SKM-1 (cell line): Measurements from ENCODE around the gene RAB39A.

ENCODE experiments used
- DNase-seq: peaks from one replicate; lab custom pipeline; 2025; ENCODE audit not compliant: unreplicated experiment; lab: John Stamatoyannopoulos, UW

The RAB39A gene

GRCh38 chr11:107957109-107957588 lies 28.9 kb downstream of the RAB39A start:
- no peak for DNase-seq

- DNase-seq: no peak
Measured at GRCh38 chr11:107961480-107961879, 33.2 kb downstream of the RAB39A start.

- DNase-seq: no peak
Measured at GRCh38 chr11:107962181-107962580, 33.9 kb downstream of the RAB39A start.

- DNase-seq: no peak
Measured at GRCh38 chr11:107963091-107963490, 34.8 kb downstream of the RAB39A start.

- no peak for DNase-seq
Measured at GRCh38 chr11:107969219-107969618, 41.0 kb downstream of the RAB39A start.

GRCh38 chr11:107970049-107970448 lies 41.8 kb downstream of the RAB39A start:
- DNase-seq: no peak

GRCh38 chr11:107973641-107974040 lies 45.4 kb downstream of the RAB39A start:
- DNase-seq: no peak

GRCh38 chr11:107988397-107989158 lies 60.3 kb downstream of the RAB39A start:
- DNase-seq: peak; percentile 87

- no peak for DNase-seq
Measured at GRCh38 chr11:107991868-107992414, 63.7 kb downstream of the RAB39A start.

- no peak for DNase-seq
Measured at GRCh38 chr11:107996006-107996776, 67.9 kb downstream of the RAB39A start.

- no peak for DNase-seq
Measured at GRCh38 chr11:107998761-107999160, 70.5 kb downstream of the RAB39A start.

- no peak for DNase-seq
Measured at GRCh38 chr11:107999759-108000455, 71.7 kb downstream of the RAB39A start.

- no peak for DNase-seq
Measured at GRCh38 chr11:108002476-108002875, 74.2 kb downstream of the RAB39A start.

- DNase-seq: no peak
Measured at GRCh38 chr11:108003623-108004022, 75.4 kb downstream of the RAB39A start.

- DNase-seq: no peak
Measured at GRCh38 chr11:108007819-108008218, 79.6 kb downstream of the RAB39A start.

- DNase-seq: peak; percentile 46
Measured at GRCh38 chr11:108008656-108009496, 80.6 kb downstream of the RAB39A start, which contains the start of gene CUL5. CUL5 (plus strand) TSS chr11:108008898; CDS start chr11:108009349, 451 bp downstream.

- no peak for DNase-seq
Measured at GRCh38 chr11:108009497-108010370, 81.5 kb downstream of the RAB39A start.

- DNase-seq: no peak
Measured at GRCh38 chr11:108012139-108012725, 84.0 kb downstream of the RAB39A start.
